ENCODE data around the gene GPC1.

- TF ChIP-seq EZH2 (IDR thresholded peaks at IDR 0.05; ENCODE audit: low read length, missing control alignments) (no peak), CTCF (conservative IDR thresholded peaks at IDR 0.05 in 1 of 2, IDR thresholded peaks at IDR 0.05 in 1 of 2; ENCODE audit: low read depth in 1 of 2, low read length in 2 of 2) (no peak)
Observed at GRCh38 chr2:240498958-240499260, 63.4 kb downstream of the GPC1 start.

Data from fibroblast of lung (primary cell).